H1 (cell line): ENCODE results near the gene LRRC4C. TPM values are rescaled to one million over a fixed set of nuclear protein-coding genes. Genes with fewer than 3 reads are reported as not detected.

Experiments
- CHD1 ChIP-seq: IDR thresholded peaks from 2 replicates; pipeline ENCODE4 v1.6.1; 2012; ENCODE audit warnings: low read depth, low read length, improper control_type of control experiment
- TAF1 ChIP-seq: IDR thresholded peaks from 2 replicates; pipeline ENCODE4 v1.6.1; 2011; ENCODE audit warnings: mild to moderate bottlenecking, low read depth, low read length
- polyA plus RNA-seq, 7 experiments: library from polyadenylated mRNA; depleted of rRNA in 3 of 7; stranded (reverse) in 5 of 7; unstranded in 2 of 7; fragments of >200 nt in 5 of 7; fragments of 200-250 nt in 2 of 7; gene quantifications; 1 replicate in 5 of 7; 2 replicates in 1 of 7; 4 replicates in 1 of 7; pipeline versions ENCODE4 v1.2.1 to v1.2.3, GENCODE V29; 2011 to 2013; ENCODE audit warnings: missing spikeins in 2 of 7, mixed read lengths in 2 of 7
- total RNA-seq: library from RNA; stranded (reverse); fragmentation: NEBNext Ultra II Directional; extraction: Animal tissue kit (Norgen Biotek cat#: 25700); gene quantifications from 2 replicates; pipeline ENCODE4 v1.2.1, GENCODE V29; 2021

LRRC4C gene
- total and polyA plus RNA-seq, 2 of the 8 experiments (the other 6 are each of a cell fraction or from before 2014, with no cell fraction given), result 0.23 to 2.2 TPM

GRCh38 chr11:40104941-40105550 is 1354.4 kb downstream of the LRRC4C start (continued):
- TF ChIP-seq TAF1, result no peak
- no peak for TF ChIP-seq CHD1
